Activated CD4-positive, alpha-beta T cell treated with anti-CD3 and anti-CD28 coated beads for 24 hours (primary cell): ENCODE measurements around the gene CADM2.

Experiments
- DNase-seq, 2 donors: peaks; one replicate each; pipeline ENCODE4 v3.0.0-alpha.2; 2020; ENCODE audit warnings: low read depth in 2 of 2

Gene CADM2

DNA sequence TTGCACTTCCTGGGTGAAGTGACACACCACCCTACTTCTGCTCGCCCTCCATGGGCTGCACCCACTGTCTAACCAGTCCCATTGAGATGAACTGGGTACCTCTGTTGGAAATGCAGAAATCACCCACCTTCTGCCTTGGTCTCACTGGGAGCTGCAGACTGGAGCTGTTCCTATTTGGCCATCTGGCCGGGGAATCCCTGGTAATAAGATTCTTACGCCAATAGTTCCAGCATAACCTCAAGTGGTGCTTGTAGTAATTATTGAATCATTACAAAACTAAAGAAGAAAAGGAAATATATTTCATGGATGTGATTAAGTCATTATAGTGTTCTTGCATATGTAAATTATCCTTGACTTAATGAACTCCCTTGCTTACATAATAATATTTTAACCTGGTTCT lies 841.9 kb downstream of the CADM2 start:
- DNase-seq, result no peak

DNA sequence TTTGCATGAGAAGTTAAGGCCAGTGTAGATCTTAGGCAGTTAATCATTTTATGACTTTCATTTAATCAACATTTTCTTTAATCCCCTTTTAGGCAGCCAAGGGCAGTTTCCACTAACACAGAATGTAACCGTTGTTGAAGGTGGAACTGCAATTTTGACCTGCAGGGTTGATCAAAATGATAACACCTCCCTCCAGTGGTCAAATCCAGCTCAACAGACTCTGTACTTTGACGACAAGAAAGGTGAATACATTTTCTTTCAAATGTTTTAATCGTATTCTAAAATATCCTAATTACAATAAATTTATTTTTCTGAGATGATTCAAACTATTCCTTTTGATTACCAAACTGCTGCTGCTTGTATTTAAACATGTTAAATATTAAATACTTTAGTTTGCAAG lies 843.2 kb downstream of the CADM2 start:
- DNase-seq, result no peak

DNA sequence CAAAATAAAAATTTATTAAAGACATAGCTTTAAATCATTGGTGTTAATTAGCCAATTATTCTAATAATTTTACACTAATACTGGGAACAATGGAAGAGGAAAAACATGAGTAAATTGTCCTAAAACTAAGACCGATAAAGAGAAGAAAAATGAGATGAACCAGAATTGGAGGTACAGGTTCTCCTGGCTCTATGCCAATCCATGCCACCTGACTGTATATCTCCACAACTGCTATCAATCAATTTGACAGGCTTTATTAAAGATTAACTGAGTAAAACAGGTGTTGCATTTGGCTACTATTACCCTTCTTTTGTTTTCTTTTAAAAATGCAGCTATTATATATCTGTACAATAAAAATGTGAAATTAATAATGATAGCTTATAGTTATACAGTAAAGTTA lies 850.0 kb downstream of the CADM2 start:
- DNase-seq, result no peak

DNA sequence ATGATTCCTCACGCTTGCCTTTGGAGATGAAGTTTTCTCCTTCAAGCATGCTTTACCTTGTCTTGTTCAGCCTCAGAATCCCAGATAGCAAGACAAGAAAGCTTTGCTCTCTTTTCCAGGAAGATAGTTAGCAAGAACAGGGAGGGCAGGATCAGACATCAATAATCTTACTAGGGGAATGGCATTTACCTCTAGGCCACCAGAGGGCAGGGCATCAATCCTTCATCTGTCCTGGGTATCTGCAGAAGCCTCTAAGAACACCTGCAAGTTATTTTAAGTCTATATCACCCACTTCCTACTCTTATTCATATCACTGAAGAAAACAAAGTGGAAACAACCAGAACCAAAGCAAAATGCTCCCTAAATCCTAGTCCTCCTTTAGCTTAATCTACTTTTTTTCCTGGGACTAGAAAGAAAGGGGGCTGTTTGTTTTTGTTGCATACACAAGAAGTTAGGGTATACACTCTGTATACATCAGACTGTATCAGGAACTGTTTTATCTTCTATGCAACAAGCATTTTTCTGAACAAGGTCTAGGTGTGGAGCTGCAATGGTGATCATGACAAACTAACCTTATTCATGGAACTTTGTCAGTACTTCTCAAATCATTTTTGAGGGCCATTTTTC lies 862.5 kb downstream of the CADM2 start:
- DNase-seq, result no peak

DNA sequence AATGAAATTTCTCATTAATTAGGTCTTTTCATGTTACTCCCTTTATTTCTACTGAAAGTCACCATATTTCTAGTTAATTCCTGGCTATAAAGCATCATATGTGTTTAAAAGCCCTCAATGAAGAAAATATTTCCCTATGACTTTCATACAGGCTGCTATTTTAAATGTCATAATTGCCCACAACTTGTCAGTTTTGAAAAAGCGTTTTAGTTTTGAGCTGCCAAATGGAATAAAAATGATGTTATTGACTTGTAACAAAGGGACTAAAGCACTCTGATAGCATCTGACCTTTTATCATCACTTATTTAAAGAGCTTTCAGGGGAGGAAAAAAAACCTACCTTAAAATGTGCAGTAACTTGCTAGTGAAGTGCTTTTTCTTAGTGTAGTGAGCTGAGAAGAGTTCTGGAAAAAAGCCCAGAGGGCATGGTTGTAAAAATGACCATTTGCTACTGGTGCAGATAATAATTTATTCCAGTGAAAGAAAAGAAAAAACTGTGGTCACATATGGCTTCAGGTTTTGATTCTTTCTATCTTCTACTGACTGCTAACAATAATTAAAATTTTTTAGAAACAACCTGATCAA lies 877.2 kb downstream of the CADM2 start:
- no peak for DNase-seq

DNA sequence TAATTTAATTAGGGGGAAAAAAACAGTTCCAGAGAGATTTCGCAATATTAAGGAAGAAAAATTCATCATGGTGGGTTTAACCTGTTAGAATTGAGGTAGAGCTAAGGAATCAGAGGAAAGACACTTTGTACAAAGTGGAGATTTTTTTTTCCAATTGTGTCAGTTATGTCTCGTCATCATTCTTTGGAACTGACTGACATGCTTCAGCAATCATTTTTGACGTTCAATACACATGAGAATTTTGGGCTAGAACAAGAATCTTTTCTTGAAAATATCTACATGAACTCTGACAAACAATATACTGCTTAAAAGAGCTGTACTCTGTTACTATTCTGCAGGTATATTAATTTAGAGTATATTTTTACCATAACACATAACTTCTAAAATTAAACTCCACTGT lies 878.6 kb downstream of the CADM2 start:
- DNase-seq, result no peak

DNA sequence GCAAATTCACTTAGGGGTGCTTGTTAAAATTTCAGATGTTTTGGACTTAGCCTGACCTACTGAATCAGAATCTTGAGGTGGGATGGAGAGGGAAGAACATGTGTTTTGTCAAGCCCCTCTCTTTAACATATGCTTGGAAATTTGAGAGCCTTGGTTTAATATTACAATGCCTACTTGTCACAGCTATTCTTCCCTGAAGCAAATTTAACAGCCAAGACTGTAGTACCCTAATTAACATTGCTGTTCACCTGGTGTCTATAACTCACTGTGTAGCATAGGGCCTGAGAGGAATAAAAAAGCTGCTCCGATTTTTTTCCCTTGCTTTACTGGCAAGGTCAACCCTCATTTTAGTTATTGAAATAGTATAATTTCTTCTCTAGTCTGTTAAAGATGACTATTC lies 880.1 kb downstream of the CADM2 start:
- DNase-seq, result no peak

DNA sequence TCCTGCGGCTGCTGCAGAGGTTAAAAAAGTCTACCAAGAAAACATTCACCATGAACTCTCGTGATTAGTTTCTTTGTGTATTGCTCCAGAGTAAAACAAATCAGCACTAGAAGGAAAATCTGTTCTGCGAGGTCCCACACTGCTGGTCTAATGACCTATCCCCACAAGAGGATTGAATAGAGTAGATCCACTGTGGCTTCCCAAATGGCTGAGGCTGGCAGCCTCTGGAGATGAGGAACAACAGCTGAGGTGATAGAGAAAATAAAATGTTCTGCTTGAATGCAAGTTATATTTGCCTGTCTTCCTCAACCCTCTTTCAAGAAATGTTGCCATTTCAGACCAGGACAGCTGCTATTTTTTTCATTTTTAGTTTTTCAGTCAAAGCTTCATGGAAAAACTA lies 883.3 kb downstream of the CADM2 start:
- DNase-seq, result no peak

DNA sequence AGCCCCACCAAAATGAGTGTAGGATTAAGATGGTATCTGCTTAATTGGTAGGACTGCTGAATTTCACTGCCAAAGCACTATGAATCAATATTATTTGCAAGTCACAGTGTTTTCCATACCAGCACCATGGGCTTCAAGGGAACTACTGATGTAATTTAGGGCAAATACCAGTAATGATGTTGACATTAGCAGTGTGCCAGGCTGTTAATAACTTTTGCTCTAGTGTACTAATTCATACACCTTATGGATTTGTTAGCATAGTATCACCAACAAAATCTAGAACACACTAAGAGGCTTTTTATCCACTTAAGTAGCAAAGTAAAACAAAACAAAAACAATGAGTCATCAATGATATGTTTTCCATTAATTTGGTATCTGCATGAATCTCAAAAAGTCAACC lies 888.2 kb downstream of the CADM2 start:
- DNase-seq, result no peak

DNA sequence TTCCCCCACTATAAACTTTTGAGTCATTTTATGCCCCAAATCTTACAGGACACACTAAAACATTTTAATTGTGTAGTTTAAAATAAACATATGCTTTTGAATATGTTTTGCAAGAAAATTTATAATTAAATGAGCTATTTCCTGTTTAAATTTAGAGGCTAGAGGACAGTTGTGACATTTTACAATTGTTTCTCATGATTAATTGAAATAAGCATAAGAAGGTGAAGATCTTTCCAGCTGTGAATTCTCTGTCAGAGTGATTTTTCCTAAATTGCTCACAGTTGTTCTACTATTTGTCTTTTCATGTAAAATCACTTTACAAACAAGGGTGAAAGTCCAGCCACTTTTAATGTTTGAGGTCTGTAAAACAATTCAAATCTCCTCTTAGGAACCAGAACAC lies 892.3 kb downstream of the CADM2 start:
- no peak for DNase-seq

DNA sequence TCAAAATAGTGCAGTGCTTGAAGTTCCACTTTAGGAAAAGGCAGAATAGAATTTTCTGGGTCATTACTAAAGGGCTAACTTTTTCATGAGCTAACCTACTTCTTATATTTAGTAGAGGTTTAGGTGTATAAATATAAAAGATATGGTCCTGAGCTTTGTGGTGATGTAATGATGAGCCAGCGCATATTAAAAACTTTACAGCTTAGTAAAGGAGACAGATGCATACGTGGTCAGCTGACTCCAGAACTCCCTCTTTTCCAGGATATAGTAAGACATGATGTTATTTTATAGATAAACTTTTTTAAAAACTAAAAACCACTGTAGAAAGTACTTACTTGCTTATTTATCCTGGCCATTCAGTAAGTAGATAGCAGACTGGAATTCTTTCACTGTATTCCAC lies 895.0 kb downstream of the CADM2 start:
- no peak for DNase-seq

DNA sequence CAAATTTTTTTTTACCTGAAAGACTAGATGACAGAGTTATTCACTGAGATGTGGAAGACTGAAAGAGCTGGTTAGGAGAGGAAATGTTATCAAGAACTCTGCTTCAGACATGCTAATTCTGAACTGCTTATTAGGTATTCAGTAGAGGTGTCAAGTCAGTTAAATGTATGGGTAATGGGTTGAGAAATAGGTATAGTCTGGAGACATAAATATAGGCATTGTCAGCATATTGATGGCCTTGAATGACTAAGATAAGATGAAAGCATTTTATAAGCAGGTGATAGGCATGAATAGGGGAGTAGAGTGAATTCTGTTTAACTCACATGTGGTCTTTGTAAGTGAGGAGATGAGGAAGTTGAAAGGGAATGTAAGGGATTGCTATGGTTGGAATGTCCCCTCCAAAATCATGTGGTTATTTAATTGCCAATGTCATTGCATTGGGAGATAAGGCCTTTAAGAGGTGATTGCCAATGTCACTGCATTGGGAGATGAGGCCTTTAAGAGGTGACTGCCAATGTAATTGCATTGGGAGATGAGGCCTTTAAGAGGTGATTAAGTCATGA lies 904.2 kb downstream of the CADM2 start:
- DNase-seq, result no peak

DNA sequence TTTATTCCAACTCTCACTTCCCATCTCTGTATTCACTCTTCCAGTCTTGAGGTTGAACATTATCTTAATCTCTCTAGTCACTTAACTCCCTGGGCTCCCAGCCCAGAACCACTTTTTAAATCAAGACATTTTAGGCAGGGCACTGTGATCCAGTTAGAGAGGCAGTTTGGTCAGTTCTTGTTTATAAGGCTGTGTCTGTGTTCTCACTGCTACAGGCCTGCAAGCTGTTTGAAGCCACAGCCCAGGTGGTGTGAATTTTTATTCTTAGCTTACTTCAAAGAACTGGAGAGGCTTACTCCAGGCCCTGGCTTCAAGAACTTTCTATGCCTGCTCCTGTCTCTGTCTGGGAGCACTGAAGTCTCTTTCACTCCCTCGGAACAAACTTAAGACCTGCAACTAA lies 906.1 kb downstream of the CADM2 start:
- DNase-seq, result no peak

DNA sequence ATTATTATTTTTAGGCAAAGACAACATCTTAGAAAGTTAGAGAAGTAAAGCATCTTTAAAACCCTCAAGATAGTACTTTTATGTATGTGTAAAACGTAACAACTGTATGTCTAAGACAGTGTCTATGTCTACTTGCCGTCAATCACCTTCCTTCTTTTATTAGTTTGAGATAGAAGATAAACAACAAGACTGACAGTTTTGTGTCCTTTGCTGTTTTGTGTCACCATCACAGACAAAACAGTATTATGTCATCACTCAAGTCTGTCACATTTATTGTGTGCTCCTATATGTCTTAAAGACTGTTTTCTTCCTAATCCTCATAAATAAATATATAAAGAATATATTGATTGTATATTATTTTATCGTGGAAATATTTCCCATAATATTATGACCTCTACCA lies 908.3 kb downstream of the CADM2 start:
- no peak for DNase-seq

DNA sequence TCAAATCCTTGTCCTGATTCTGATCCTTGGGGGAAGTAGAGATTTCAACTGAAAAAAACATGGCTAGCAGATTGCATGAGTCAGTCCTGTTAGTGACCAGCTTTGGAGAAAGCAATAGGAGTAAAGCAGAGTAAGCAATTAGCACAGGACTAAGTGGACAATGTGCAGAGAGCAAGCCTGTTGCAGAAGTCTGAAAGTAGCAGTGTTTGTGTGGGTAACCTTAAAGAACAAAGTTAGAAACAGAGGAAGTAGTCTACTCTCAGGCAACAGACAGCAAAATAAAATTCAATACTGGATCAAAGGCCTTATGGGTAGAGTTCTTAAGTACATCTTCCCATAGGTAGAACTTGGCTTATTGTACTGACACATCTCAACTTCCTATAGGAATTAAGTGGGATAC lies 916.8 kb downstream of the CADM2 start:
- DNase-seq, result no peak

DNA sequence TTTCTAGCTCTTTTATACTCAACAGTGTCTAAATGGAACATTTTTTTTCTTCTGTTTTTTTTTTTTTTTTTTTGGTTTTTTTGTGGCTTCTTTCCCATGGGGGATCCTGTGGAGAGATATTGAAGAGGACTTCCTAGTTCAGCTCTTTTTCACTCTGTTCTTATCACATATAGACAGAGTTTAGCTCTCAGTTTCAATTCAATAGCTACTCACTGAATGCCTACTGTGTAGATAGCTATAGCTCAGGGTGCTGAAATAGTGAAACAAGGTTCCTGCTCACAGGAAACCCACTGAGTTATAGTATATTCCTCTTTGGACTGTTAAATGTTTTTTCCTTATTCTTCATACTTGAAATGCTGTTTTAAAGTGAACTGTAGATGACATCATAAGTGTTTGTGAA lies 918.8 kb downstream of the CADM2 start:
- DNase-seq, result no peak

DNA sequence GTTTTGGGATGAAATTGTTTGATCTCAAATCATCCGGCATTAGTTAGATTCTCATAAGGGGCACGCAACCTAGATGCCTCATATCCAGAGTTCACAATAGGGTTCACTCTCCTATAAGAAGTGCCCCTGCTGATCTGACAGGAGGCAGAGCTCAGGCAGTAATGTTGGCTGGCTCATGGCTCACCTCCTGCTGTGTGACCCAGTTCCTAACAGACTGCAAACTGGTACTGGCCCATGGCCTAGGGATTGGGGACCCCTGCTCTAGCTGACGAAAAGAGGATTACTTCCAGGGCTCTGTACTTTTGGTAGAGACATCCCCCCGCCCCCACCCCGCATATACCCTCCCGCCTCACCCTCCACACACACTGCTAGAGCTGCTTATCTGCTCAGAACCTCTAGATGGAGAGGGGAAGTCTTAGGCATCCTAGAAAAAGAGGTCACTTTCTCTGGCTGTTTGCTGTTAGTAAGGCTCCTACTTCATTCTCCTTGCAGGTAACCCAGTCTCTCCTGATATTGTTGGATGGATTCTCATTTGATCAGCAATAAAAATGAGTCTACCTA lies 923.1 kb downstream of the CADM2 start:
- DNase-seq, result no peak

DNA sequence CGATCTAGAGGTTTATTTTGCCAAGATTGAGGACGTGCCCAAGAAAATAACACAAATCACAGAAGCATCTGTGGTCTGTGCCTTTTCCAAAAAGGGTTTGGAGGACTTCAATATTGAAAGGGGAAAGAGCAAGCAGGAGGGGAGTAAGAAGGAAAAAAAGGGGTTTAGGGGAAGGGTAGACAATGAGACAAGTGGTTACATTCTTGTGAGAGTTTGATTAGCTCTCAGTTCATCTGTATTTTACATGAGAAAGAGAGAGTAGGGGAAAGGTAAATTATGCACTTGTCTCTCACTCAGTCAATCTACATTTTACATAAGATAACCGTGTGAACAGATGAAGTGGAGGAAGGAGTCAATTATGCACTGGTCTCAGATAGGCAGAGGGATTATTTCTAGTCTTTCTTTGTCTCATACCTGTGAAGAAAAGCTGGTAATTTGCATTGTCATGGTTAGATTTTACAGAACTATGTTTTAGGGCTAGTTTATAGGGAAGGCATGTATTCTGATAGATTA lies 931.3 kb downstream of the CADM2 start:
- DNase-seq, result no peak

DNA sequence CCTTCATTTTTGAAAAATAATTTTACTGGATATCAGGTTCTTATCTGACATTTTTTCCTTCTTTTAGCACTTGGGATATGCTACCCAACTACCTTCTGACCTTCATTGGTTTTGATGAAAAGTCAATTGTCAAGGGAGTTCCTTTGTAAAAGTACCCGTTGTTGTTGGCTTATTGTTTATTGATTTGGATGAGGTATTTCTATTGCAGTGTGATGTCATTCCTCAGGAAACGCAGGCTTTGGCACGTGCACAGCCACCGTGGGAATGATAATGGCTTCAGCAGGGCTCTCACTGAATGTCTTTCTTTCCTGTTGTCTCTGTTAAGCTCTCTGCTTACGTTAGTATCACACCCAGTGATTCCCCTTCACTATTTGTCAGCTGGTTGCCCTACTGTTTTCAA lies 944.6 kb downstream of the CADM2 start:
- DNase-seq, result no peak

DNA sequence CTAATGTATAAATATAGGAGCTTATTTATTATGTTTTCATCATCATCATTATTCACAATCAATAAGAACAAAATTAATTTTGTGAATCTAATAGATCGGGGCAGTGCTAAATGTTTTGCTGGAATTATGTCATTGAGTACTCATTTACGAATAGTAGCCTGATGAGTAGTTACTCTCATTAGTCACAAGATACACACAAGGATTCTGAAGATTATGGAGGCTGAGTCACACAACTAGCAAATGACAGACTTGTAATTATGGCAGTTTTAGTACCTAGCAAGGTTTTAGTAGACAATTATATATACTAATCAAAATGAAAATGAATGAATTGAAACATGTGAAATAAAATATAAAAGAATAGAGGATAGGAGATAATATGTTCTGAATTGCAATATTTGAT lies 954.2 kb downstream of the CADM2 start:
- no peak for DNase-seq

DNA sequence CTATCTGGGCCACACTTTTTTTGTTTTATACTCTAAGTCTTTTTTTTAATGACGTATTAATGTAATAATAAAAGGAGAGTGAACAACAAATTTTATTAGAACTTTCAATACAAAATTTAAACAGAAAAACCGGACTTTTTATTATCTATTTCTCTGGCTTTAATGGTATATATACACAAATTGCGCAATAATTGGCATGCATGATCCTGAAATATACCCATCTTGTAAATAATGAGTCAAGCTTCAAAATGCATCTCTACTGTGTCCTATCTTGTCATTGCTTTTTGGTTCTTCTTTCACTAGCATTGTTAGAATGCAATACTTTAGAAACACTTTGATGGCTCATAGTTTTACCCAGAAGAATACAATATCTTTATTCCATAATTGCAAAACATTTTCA lies 963.6 kb downstream of the CADM2 start:
- no peak for DNase-seq

DNA sequence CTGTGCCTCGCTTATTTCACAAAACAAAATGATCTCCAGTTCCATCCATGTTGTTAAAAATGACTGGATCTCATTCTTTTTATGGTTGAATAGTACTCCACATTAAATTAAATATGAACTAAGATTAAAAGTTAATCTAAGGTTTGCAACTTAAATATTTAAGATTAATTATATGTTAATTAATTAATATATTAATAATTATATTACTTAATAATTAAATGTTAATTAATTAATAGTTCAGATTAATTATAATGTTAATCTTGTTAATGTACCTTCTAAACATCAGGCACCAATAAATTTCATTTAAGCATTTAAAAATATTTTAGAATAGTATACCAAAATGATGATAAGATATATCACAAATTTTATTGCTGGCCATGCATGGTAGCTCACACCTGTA lies 971.9 kb downstream of the CADM2 start:
- DNase-seq, result no peak

DNA sequence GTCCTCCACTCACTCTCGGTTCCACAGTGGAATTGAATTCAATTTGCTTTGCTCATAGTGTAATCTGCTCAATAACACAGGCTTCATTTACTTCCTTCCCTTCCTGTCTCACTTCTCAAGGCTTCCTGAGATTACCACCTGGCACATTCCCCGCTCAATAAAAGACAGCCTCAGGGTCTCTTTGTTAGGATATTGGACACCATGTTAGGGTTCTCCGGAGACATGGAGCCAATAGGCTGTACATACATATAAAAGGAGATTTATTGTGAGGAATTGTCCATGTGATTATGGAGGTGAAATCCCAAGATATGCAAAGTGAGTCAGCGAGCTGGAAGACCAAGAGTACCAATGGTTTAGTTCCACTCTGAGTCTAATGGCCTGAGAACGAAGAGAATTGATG lies 974.5 kb downstream of the CADM2 start:
- DNase-seq, result no peak
